HepG2 (cell line): ENCODE measurements around the gene UBALD1. TPM values are rescaled to one million over a fixed set of nuclear protein-coding genes. Genes with fewer than 3 reads are reported as not detected.

ENCODE experiments used
- BRCA1 ChIP-seq: sonication (generic); formaldehyde crosslinking; IDR thresholded peaks from 2 replicates; pipeline ENCODE4 v1.4.0; 2020; ENCODE audit warnings: missing genetic modification reagents
- CBX2 ChIP-seq, 2 experiments: fragments of 200-600 bp in 1 of 2; sonication (generic); formaldehyde crosslinking in 1 of 2; IDR thresholded peaks; 2 replicates each; pipeline versions ENCODE4 v1.7.0 to v1.8.1; 2018 to 2022; ENCODE audit warnings: low read depth in 2 of 2, low read length in 1 of 2, mild to moderate bottlenecking in 1 of 2, missing genetic modification reagents in 1 of 2
- CCDC6 ChIP-seq: sonication (generic); formaldehyde crosslinking; IDR thresholded peaks from 2 replicates; pipeline ENCODE4 v1.8.1; 2022; ENCODE audit warnings: mild to moderate bottlenecking, missing genetic modification reagents, moderate library complexity
- HNRNPLL ChIP-seq: fragments of 200-400 bp; formaldehyde crosslinking; IDR thresholded peaks from 2 replicates; pipeline ENCODE4 v1.6.1; 2017; ENCODE audit warnings: mild to moderate bottlenecking, low read depth, low read length; ENCODE audit not compliant: poor library complexity, severe bottlenecking
- JUND ChIP-seq: sonication (generic); formaldehyde crosslinking; IDR thresholded peaks from 2 replicates; pipeline ENCODE4 v1.8.0; 2022; ENCODE audit warnings: mild to moderate bottlenecking, missing genetic modification reagents
- MLX ChIP-seq: IDR thresholded peaks from 2 replicates; pipeline ENCODE4 v1.6.1; 2016
- MTA3 ChIP-seq: sonication (generic); formaldehyde crosslinking; IDR thresholded peaks from 2 replicates; pipeline ENCODE4 v1.4.0; 2020; ENCODE audit warnings: missing genetic modification reagents
- NCOA5 ChIP-seq: sonication (generic); formaldehyde crosslinking; IDR thresholded peaks from 2 replicates; pipeline ENCODE4 v1.4.0; 2020; ENCODE audit warnings: missing genetic modification reagents
- NFE2L1 ChIP-seq: sonication (generic); formaldehyde crosslinking; IDR thresholded peaks from 2 replicates; pipeline ENCODE4 v1.4.0; 2020; ENCODE audit warnings: missing genetic modification reagents, mild to moderate bottlenecking, borderline replicate concordance
- POGZ ChIP-seq: sonication (generic); formaldehyde crosslinking; IDR thresholded peaks from 2 replicates; pipeline ENCODE4 v1.4.0; 2020; ENCODE audit warnings: mild to moderate bottlenecking, missing genetic modification reagents
- YY1 ChIP-seq: IDR thresholded peaks from 2 replicates; pipeline ENCODE4 v1.6.1; 2011; ENCODE audit warnings: low read length, low read depth, moderate library complexity, mild to moderate bottlenecking; ENCODE audit not compliant: insufficient read depth, insufficient replicate concordance
- ZBTB7A ChIP-seq: sonication (generic); formaldehyde crosslinking; IDR thresholded peaks from 2 replicates; pipeline ENCODE4 v1.8.0; 2022; ENCODE audit warnings: mild to moderate bottlenecking, missing genetic modification reagents
- ZNF33B ChIP-seq: sonication (generic); formaldehyde crosslinking; IDR thresholded peaks from 2 replicates; pipeline ENCODE4 v1.5.1; 2020; ENCODE audit warnings: mild to moderate bottlenecking, missing genetic modification reagents
- ZNF552 ChIP-seq: sonication (generic); formaldehyde crosslinking; IDR thresholded peaks from 2 replicates; pipeline ENCODE4 v1.9.0; 2022; ENCODE audit warnings: missing genetic modification reagents, mild to moderate bottlenecking, borderline replicate concordance
- ZNF574 ChIP-seq: sonication (generic); formaldehyde crosslinking; IDR thresholded peaks from 2 replicates; pipeline ENCODE4 v1.4.0; 2020; ENCODE audit warnings: missing genetic modification reagents
- ZNF768 ChIP-seq: sonication (generic); formaldehyde crosslinking; IDR thresholded peaks from 2 replicates; pipeline ENCODE4 v1.4.0; 2020; ENCODE audit warnings: missing genetic modification reagents
- ZNF891 ChIP-seq: sonication (generic); formaldehyde crosslinking; IDR thresholded peaks from 2 replicates; pipeline ENCODE4 v1.5.0; 2020; ENCODE audit warnings: mild to moderate bottlenecking, missing genetic modification reagents
- ZXDC ChIP-seq: sonication (generic); formaldehyde crosslinking; IDR thresholded peaks from 2 replicates; pipeline ENCODE4 v1.5.0; 2020; ENCODE audit warnings: mild to moderate bottlenecking, missing genetic modification reagents
- polyA plus RNA-seq, 8 experiments: library from polyadenylated mRNA; depleted of rRNA in 3 of 8; stranded (reverse) in 7 of 8; unstranded in 1 of 8; fragments of >200 nt; fragmentation: Illumina TruSeq in 4 of 8; extraction: Trizol in 4 of 8; gene quantifications; 2 replicates each; pipeline versions ENCODE4 v1.2.1 to v1.2.3, GENCODE V29; 2011 to 2016; ENCODE audit warnings: low read depth in 4 of 8, missing spikeins in 1 of 8, mixed read lengths in 1 of 8; ENCODE audit not compliant: insufficient read depth in 1 of 8
- total RNA-seq, 5 experiments: library from RNA; depleted of rRNA; stranded (reverse); fragments of >200 nt; fragmentation: Illumina TruSeq; extraction: Trizol; gene quantifications; 2 replicates each; pipeline ENCODE4 v1.2.3, GENCODE V29; 2016; ENCODE audit warnings: low read depth in 1 of 5
- TF ChIP-seq, protein P1 (sequence below): IDR thresholded peaks from 2 replicates; pipeline ENCODE4 v1.6.1; 2012; ENCODE audit warnings: low read length, improper control_type of control experiment

The UBALD1 gene
- total and polyA plus RNA-seq, 2 of the 13 experiments (the other 11 are each of a cell fraction or from before 2014, with no cell fraction given), result 6.8 to 12.3 TPM

DNA sequence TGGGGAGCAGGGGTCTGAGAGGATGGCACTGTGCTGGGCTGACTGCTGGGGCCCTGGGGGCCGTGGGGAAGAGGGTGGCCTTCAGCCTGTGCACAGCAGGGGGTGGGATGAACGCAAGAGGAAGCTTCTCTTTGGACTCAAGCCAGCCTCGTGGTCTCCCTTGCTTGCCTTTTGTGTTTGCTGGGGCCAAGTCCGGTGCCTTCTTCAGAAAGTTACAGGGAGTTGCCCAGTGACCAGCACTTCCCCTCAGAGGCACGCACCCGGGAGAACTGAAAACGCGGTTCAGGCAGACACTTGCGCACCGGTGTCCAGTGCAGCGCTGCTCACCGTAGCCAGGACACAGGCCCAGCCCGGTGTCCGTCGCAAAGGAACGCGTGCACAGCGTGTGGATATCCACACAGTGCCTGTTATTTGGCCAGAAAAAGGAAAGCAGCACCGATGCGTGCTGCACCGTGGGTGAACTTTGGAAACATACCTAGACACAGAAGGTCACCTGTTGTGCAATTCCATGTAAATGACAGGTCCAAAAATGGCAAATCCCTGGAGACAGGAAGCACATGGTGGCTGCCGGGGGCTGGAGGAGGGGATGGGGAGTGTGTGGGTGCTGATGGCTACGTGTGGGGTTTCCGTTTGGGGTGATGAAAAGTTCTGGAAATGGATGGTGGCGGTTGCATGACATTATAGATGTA lies 49.2 kb upstream of the UBALD1 start (continued):
- TF ChIP-seq ZXDC (CRISPR knock-in tag) (no peak; the same call in 1 of the 2 replicates), YY1 (peak; percentile 36), POGZ (no peak), HNRNPLL (peak; percentile 66), BRCA1 (CRISPR knock-in tag) (peak; percentile 87; the same call in 1 of the 2 replicates), CBX2 (IDR thresholded peaks at IDR 0.05; ENCODE audit: low read depth, low read length) (no peak), CBX2 (CRISPR knock-in tag; IDR thresholded peaks at IDR 0.05; ENCODE audit: low read depth) (no peak), ZNF552 (no peak; the same call in none of the 2 replicates), ZNF574 (CRISPR knock-in tag) (peak; percentile 84; the same call in 1 of the 2 replicates), MTA3 (no peak), ZNF33B (CRISPR knock-in tag) (peak; percentile 94), MLX (CRISPR knock-in tag) (peak; percentile 88), JUND (CRISPR knock-in tag) (peak; percentile 31; the same call in 1 of the 2 replicates), NFE2L1 (CRISPR knock-in tag) (peak; percentile 73; the same call in 1 of the 2 replicates), ZBTB7A (CRISPR knock-in tag) (peak; percentile 80), CCDC6 (CRISPR knock-in tag) (peak; percentile 96), ZNF768 (peak; percentile 76; the same call in 1 of the 2 replicates), ZNF891 (CRISPR knock-in tag) (peak; percentile 82; the same call in 1 of the 2 replicates), NCOA5 (CRISPR knock-in tag) (no peak)
- TF ChIP-seq, protein P1, sequence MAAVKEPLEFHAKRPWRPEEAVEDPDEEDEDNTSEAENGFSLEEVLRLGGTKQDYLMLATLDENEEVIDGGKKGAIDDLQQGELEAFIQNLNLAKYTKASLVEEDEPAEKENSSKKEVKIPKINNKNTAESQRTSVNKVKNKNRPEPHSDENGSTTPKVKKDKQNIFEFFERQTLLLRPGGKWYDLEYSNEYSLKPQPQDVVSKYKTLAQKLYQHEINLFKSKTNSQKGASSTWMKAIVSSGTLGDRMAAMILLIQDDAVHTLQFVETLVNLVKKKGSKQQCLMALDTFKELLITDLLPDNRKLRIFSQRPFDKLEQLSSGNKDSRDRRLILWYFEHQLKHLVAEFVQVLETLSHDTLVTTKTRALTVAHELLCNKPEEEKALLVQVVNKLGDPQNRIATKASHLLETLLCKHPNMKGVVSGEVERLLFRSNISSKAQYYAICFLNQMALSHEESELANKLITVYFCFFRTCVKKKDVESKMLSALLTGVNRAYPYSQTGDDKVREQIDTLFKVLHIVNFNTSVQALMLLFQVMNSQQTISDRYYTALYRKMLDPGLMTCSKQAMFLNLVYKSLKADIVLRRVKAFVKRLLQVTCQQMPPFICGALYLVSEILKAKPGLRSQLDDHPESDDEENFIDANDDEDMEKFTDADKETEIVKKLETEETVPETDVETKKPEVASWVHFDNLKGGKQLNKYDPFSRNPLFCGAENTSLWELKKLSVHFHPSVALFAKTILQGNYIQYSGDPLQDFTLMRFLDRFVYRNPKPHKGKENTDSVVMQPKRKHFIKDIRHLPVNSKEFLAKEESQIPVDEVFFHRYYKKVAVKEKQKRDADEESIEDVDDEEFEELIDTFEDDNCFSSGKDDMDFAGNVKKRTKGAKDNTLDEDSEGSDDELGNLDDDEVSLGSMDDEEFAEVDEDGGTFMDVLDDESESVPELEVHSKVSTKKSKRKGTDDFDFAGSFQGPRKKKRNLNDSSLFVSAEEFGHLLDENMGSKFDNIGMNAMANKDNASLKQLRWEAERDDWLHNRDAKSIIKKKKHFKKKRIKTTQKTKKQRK, result no peak
